BLaER1 treated with 17β-estradiol and CSF1 and Interleukin-3, amounts not matched to agents 10 nM and 100 nM (cell line): ENCODE data around the gene BBS5.
"Not testable (repeated sequence)": the region's sequence is repeated elsewhere in the genome, so short reads cannot be mapped to it uniquely, and the experiment has no call there.

ENCODE experiments used
- H3K27ac ChIP-seq, 11 experiments: shearing (Covaris generic); formaldehyde crosslinking; 2 replicates each; pipeline ENCODE4 v1.8.1; 2022
- H3K27me3 ChIP-seq, 11 experiments: shearing (Covaris generic); formaldehyde crosslinking; 2 replicates each; pipeline ENCODE4 v1.8.1; 2022
- H3K36me3 ChIP-seq, 11 experiments: shearing (Covaris generic); formaldehyde crosslinking; 2 replicates each; pipeline ENCODE4 v1.8.1; 2022
- H3K4me1 ChIP-seq, 10 experiments: shearing (Covaris generic); formaldehyde crosslinking; 2 replicates each; pipeline ENCODE4 v1.8.1; 2022
- H3K4me2 ChIP-seq, 11 experiments: shearing (Covaris generic); formaldehyde crosslinking; 2 replicates each; pipeline ENCODE4 v1.8.1; 2022
- H3K4me3 ChIP-seq, 10 experiments: shearing (Covaris generic); formaldehyde crosslinking; 2 replicates each; pipeline ENCODE4 v1.8.1; 2022
- H3K9ac ChIP-seq, 11 experiments: shearing (Covaris generic); formaldehyde crosslinking; 2 replicates each; pipeline ENCODE4 v1.8.1; 2022
- H3K9me3 ChIP-seq, 11 experiments: shearing (Covaris generic); formaldehyde crosslinking; replicated peaks in 1 of 11; 2 replicates each; pipeline ENCODE4 v1.8.1; 2022
- H4K20me1 ChIP-seq, 11 experiments: shearing (Covaris generic); formaldehyde crosslinking; 2 replicates each; pipeline ENCODE4 v1.8.1; 2022
- Cebpa-rat ChIP-seq, 11 experiments: shearing (Covaris generic); IDR thresholded peaks; 2 replicates each; pipeline ENCODE4 v1.8.1; 2022

BBS5 gene

GRCh38 chr2:169520896-169521295 is 41.6 kb downstream of the BBS5 start:
- H3K36me3 ChIP-seq = peaks cover 0 to 2% (median 0%) of the 10 kb centered on the region in 11 experiments; a peak in 1 of 22 replicates
- no peak overlapping the region for H3K4me3 ChIP-seq
- H3K9me3 ChIP-seq = no peaks in the 10 kb centered on the region
- no peaks in the 10 kb centered on the region for H3K27me3 ChIP-seq
- H3K4me2 ChIP-seq = no peak overlapping the region
- no peak for TF ChIP-seq Cebpa-rat (IDR thresholded peaks at IDR 0.05)
- H4K20me1 ChIP-seq = no peaks in the 10 kb centered on the region; a peak in 1 of 22 replicates
- H3K4me1 ChIP-seq = no peaks in the 10 kb centered on the region
- no peak overlapping the region for H3K9ac ChIP-seq
- no peak overlapping the region for H3K27ac ChIP-seq

- no peaks in the 10 kb centered on the region for H3K9me3 ChIP-seq
- H3K4me1 ChIP-seq = peaks cover 0 to 8% (median 0%) of the 10 kb centered on the region in 10 experiments; a peak in 2 of 20 replicates
- TF ChIP-seq Cebpa-rat (IDR thresholded peaks at IDR 0.05) = no peak
- peaks cover 0 to 20% (median 10%) of the 10 kb centered on the region in 11 experiments; a peak in 19 of 22 replicates for H3K36me3 ChIP-seq
- no peak overlapping the region for H3K4me2 ChIP-seq
- no peaks in the 10 kb centered on the region for H3K27me3 ChIP-seq
- no peak overlapping the region for H3K27ac ChIP-seq
- H3K4me3 ChIP-seq = no peak overlapping the region
- H3K9ac ChIP-seq = no peak overlapping the region
- H4K20me1 ChIP-seq = no peaks in the 10 kb centered on the region; a peak in 1 of 22 replicates
Observed at GRCh38 chr2:169523681-169524080, 44.4 kb downstream of the BBS5 start.

- Histone ChIP-seq H3K27me3 (no peaks in the 10 kb centered on the region), H4K20me1 (no peaks in the 10 kb centered on the region; a peak in 1 of 22 replicates), H3K4me3 (no peak overlapping the region)
Observed at GRCh38 chr2:169525434-169525833, 46.1 kb downstream of the BBS5 start.

GRCh38 chr2:169526451-169526850 is 47.2 kb downstream of the BBS5 start:
- no peak overlapping the region for H3K9ac ChIP-seq
- H3K36me3 ChIP-seq = peaks cover 20 to 48% (median 36%) of the 10 kb centered on the region in 11 experiments; a peak in 21 of 22 replicates
- TF ChIP-seq Cebpa-rat (IDR thresholded peaks at IDR 0.05) = no peak

More at GRCh38 chr2:169525434-169525833, 46.1 kb downstream of the BBS5 start:
- H3K4me2 ChIP-seq = no peak overlapping the region
- H3K9ac ChIP-seq = no peak overlapping the region
- peaks cover 0 to 8% (median 0%) of the 10 kb centered on the region in 10 experiments; a peak in 2 of 20 replicates for H3K4me1 ChIP-seq
- H3K27ac ChIP-seq = no peak overlapping the region
- no peak for TF ChIP-seq Cebpa-rat (IDR thresholded peaks at IDR 0.05)
- H3K9me3 ChIP-seq = no peaks in the 10 kb centered on the region
- H3K36me3 ChIP-seq = peaks cover 13 to 38% (median 27%) of the 10 kb centered on the region in 11 experiments; a peak in 21 of 22 replicates

GRCh38 chr2:169528271-169528701 is 49.0 kb downstream of the BBS5 start:
- Histone ChIP-seq H3K4me2 (no peak overlapping the region), H3K4me1 (peaks cover 0 to 8% (median 0%) of the 10 kb centered on the region in 10 experiments; a peak in 2 of 20 replicates), H3K9ac (no peak overlapping the region), H3K4me3 (no peak overlapping the region), H4K20me1 (no peaks in the 10 kb centered on the region; a peak in 1 of 22 replicates), H3K27me3 (no peaks in the 10 kb centered on the region), H3K36me3 (peaks cover 27 to 65% (median 44%) of the 10 kb centered on the region in 11 experiments; a peak in 21 of 22 replicates), H3K9me3 (no peaks in the 10 kb centered on the region), H3K27ac (no peak overlapping the region)
- TF ChIP-seq Cebpa-rat (IDR thresholded peaks at IDR 0.05) = no peak

More at GRCh38 chr2:169526451-169526850, 47.2 kb downstream of the BBS5 start:
- no peaks in the 10 kb centered on the region; a peak in 1 of 22 replicates for H4K20me1 ChIP-seq
- no peaks in the 10 kb centered on the region for H3K27me3 ChIP-seq
- H3K4me2 ChIP-seq = no peak overlapping the region
- H3K4me3 ChIP-seq = no peak overlapping the region
- no peaks in the 10 kb centered on the region for H3K9me3 ChIP-seq
- peaks cover 0 to 8% (median 0%) of the 10 kb centered on the region in 10 experiments; a peak in 2 of 20 replicates for H3K4me1 ChIP-seq
- no peak overlapping the region for H3K27ac ChIP-seq

GRCh38 chr2:169539460-169539859 is 60.2 kb downstream of the BBS5 start:
- peaks cover 49 to 100% (median 86%) of the 10 kb centered on the region in 11 experiments for H3K36me3 ChIP-seq
- H4K20me1 ChIP-seq, H3K27ac ChIP-seq, H3K4me3 ChIP-seq, H3K9me3 ChIP-seq, H3K9ac ChIP-seq, H3K4me2 ChIP-seq, H3K27me3 ChIP-seq, H3K4me1 ChIP-seq: not testable (repeated sequence)

- Histone ChIP-seq H3K36me3 (peaks cover 43 to 100% (median 82%) of the 10 kb centered on the region in 11 experiments), H3K4me3 (no peak overlapping the region), H3K27me3 (no peaks in the 10 kb centered on the region), H3K4me1 (no peaks in the 10 kb centered on the region), H3K9ac (no peak overlapping the region), H3K27ac (no peak overlapping the region), H3K4me2 (no peak overlapping the region), H3K9me3 (no peaks in the 10 kb centered on the region), H4K20me1 (peaks cover 0 to 7% (median 0%) of the 10 kb centered on the region in 11 experiments; a peak in 1 of 22 replicates)
- TF ChIP-seq Cebpa-rat (IDR thresholded peaks at IDR 0.05) = no peak
Observed at GRCh38 chr2:169540146-169540545, 60.9 kb downstream of the BBS5 start.

- Histone ChIP-seq H3K4me3 (no peak overlapping the region), H3K27ac (no peak overlapping the region), H3K4me2 (no peak overlapping the region), H3K36me3 (peaks cover 50 to 100% (median 85%) of the 10 kb centered on the region in 11 experiments), H3K4me1 (no peaks in the 10 kb centered on the region), H4K20me1 (peaks cover 0 to 7% (median 0%) of the 10 kb centered on the region in 11 experiments; a peak in 2 of 22 replicates), H3K9me3 (no peaks in the 10 kb centered on the region), H3K9ac (no peak overlapping the region), H3K27me3 (no peaks in the 10 kb centered on the region)
- no peak for TF ChIP-seq Cebpa-rat (IDR thresholded peaks at IDR 0.05)
Observed at GRCh38 chr2:169542433-169542832, 63.1 kb downstream of the BBS5 start.

- Histone ChIP-seq H3K36me3 (peaks cover 66 to 100% (median 92%) of the 10 kb centered on the region in 11 experiments), H3K27me3 (no peaks in the 10 kb centered on the region), H3K9ac (no peak overlapping the region), H3K4me1 (no peaks in the 10 kb centered on the region), H4K20me1 (peaks cover 0 to 6% (median 0%) of the 10 kb centered on the region in 11 experiments; a peak in 2 of 22 replicates), H3K4me3 (no peak overlapping the region), H3K4me2 (no peak overlapping the region), H3K9me3 (no peaks in the 10 kb centered on the region), H3K27ac (no peak overlapping the region)
- TF ChIP-seq Cebpa-rat (IDR thresholded peaks at IDR 0.05) = no peak
Observed at GRCh38 chr2:169546756-169547155, 67.5 kb downstream of the BBS5 start.
